Mesenchymal stem cell (in vitro differentiated cells and primary cell): ENCODE measurements around the gene CYRIA.

Experiments used
- DNase-seq: peaks from one replicate; pipeline ENCODE4 v3.0.0-alpha.2; 2013
- H2AFZ ChIP-seq: one replicate; pipeline ENCODE4 v1.6.1; 2013; ENCODE audit warnings: low read depth, mild to moderate bottlenecking, control low read depth, inconsistent platforms, low read length, moderate library complexity
- H2AK5ac ChIP-seq: 2 replicates; pipeline ENCODE4 v1.6.1; 2013; ENCODE audit warnings: low read length, moderate library complexity, mild to moderate bottlenecking, inconsistent platforms; ENCODE audit not compliant: severe bottlenecking
- H2BK120ac ChIP-seq: one replicate; pipeline ENCODE4 v1.6.1; 2013; ENCODE audit warnings: low read depth, mild to moderate bottlenecking, inconsistent platforms, low read length, moderate library complexity
- H2BK12ac ChIP-seq, 2 experiments: one replicate each; pipeline ENCODE4 v1.6.1; 2013; ENCODE audit warnings: inconsistent platforms in 2 of 2, low read length in 2 of 2, mild to moderate bottlenecking in 2 of 2, moderate library complexity in 2 of 2, control low read depth in 1 of 2
- H2BK15ac ChIP-seq: one replicate; pipeline ENCODE4 v1.6.1; 2013; ENCODE audit warnings: mild to moderate bottlenecking, low read depth, inconsistent platforms; ENCODE audit not compliant: poor library complexity, severe bottlenecking
- H2BK5ac ChIP-seq: 2 replicates; pipeline ENCODE4 v1.6.1; 2013; ENCODE audit warnings: low read depth, mild to moderate bottlenecking, low read length, control low read depth, inconsistent platforms; ENCODE audit not compliant: poor library complexity, severe bottlenecking
- H3K14ac ChIP-seq, 2 experiments: one replicate each; pipeline ENCODE4 v1.6.1; 2013; ENCODE audit warnings: inconsistent platforms in 2 of 2, low read length in 2 of 2, control low read depth in 1 of 2, mild to moderate bottlenecking in 1 of 2, moderate library complexity in 1 of 2
- H3K18ac ChIP-seq, 2 experiments: one replicate each; pipeline ENCODE4 v1.6.1; 2013; ENCODE audit warnings: inconsistent platforms in 2 of 2, low read length in 2 of 2, control low read depth in 1 of 2, low read depth in 1 of 2, mild to moderate bottlenecking in 1 of 2
- H3K23ac ChIP-seq, 2 experiments: one replicate each; pipeline ENCODE4 v1.6.1; 2013; ENCODE audit warnings: inconsistent platforms in 2 of 2, low read length in 2 of 2, mild to moderate bottlenecking in 2 of 2, moderate library complexity in 2 of 2, control low read depth in 1 of 2
- H3K27ac ChIP-seq: 2 replicates; pipeline ENCODE4 v1.5.1; 2013; ENCODE audit warnings: mild to moderate bottlenecking, moderate library complexity, low read length, control low read depth, inconsistent platforms; ENCODE audit not compliant: poor library complexity, severe bottlenecking
- H3K27me3 ChIP-seq, 2 experiments: 2 replicates each; pipeline versions ENCODE4 v1.6.1 to v1.7.0; 2013; ENCODE audit warnings: low read length in 2 of 2, mild to moderate bottlenecking in 2 of 2, moderate library complexity in 2 of 2, control low read depth in 1 of 2, inconsistent platforms in 1 of 2; ENCODE audit not compliant: control insufficient read depth in 1 of 2, insufficient read depth in 1 of 2
- H3K36me3 ChIP-seq, 2 experiments: 2 replicates each; pipeline versions ENCODE4 v1.6.1 to v1.7.0; 2013; ENCODE audit warnings: low read length in 2 of 2, control low read depth in 1 of 2, inconsistent platforms in 1 of 2, low read depth in 1 of 2, mild to moderate bottlenecking in 1 of 2; ENCODE audit not compliant: insufficient read depth in 2 of 2, control insufficient read depth in 1 of 2
- H3K4ac ChIP-seq, 2 experiments: one replicate each; pipeline ENCODE4 v1.6.1; 2013; ENCODE audit warnings: inconsistent platforms in 2 of 2, low read length in 2 of 2, mild to moderate bottlenecking in 2 of 2, moderate library complexity in 2 of 2, control low read depth in 1 of 2, low read depth in 1 of 2
- H3K4me1 ChIP-seq: 2 replicates; pipeline ENCODE4 v1.6.1; 2013; ENCODE audit warnings: low read depth, low read length, control low read depth; ENCODE audit not compliant: control insufficient read depth, insufficient read depth
- H3K4me2 ChIP-seq: 2 replicates; pipeline ENCODE4 v1.6.1; 2013; ENCODE audit warnings: low read length, mild to moderate bottlenecking, inconsistent platforms; ENCODE audit not compliant: poor library complexity, severe bottlenecking
- H3K4me3 ChIP-seq, 2 experiments: 2 replicates each; pipeline versions ENCODE4 v1.5.1 to v1.7.0; 2013; ENCODE audit warnings: low read length in 2 of 2, mild to moderate bottlenecking in 2 of 2, control low read depth in 1 of 2, low read depth in 1 of 2; ENCODE audit not compliant: insufficient read depth in 1 of 2
- H3K79me1 ChIP-seq: replicated peaks from 2 replicates; pipeline ENCODE4 v1.6.1; 2013; ENCODE audit warnings: mild to moderate bottlenecking, control low read depth, low read length, inconsistent platforms; ENCODE audit not compliant: poor library complexity, severe bottlenecking
- H3K9ac ChIP-seq: 2 replicates; pipeline ENCODE4 v1.7.0; 2013; ENCODE audit warnings: mild to moderate bottlenecking, low read length, moderate library complexity
- H3K9me3 ChIP-seq: 2 replicates; pipeline ENCODE4 v1.7.0; 2013; ENCODE audit warnings: mild to moderate bottlenecking, low read length; ENCODE audit not compliant: control insufficient read depth
- H4K8ac ChIP-seq: one replicate; pipeline ENCODE4 v1.6.1; 2013; ENCODE audit warnings: inconsistent platforms, mild to moderate bottlenecking, low read length, moderate library complexity
- H4K91ac ChIP-seq: one replicate; pipeline ENCODE4 v1.6.1; 2013; ENCODE audit warnings: mild to moderate bottlenecking, low read length, inconsistent platforms
- WGBS: methylation state at CpG from one replicate; pipeline ENCODE4 v1.1.7; 2013; ENCODE audit warnings: mixed read lengths; 5-methylcytosine and 5-hydroxymethylcytosine counted together

Gene CYRIA

DNA sequence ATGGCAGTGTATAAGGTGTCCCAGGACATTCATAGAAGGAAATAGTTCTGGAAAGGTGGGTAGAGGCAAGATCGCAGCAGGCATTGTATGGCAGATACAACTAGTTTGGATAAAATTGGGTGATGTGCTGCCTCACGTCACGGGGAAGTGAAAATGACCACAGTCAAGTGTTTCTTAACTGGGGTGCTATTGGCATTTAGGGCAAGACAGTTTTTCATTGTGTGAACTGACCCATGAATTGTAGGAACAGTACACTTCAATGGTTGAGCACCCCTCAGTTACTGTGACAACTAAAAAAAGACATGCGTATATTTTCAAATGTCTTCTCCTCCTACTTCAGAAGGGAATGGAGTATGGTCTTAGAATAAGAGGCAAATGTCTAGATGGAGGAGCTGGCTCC is 22.3 kb upstream of the CYRIA start:
- Histone ChIP-seq H4K91ac (no peak overlapping the region), H2BK120ac (no peak overlapping the region), H2BK15ac (no peak overlapping the region), H3K23ac (no peak overlapping the region), H3K36me3 (no peaks in the 10 kb centered on the region), H2BK5ac (no peak overlapping the region), H2AFZ (no peak overlapping the region), H3K4me2 (no peak overlapping the region), H3K9me3 (no peaks in the 10 kb centered on the region), H3K18ac (no peak overlapping the region), H3K79me1 (no peaks in the 10 kb centered on the region), H2BK12ac (no peak overlapping the region), H2AK5ac (no peak overlapping the region), H3K27ac (no peak overlapping the region), H4K8ac (no peak overlapping the region), H3K4ac (no peak overlapping the region), H3K4me3 (no peak overlapping the region), H3K27me3 (no peaks in the 10 kb centered on the region), H3K4me1 (no peaks in the 10 kb centered on the region), H3K14ac (no peak overlapping the region), H3K9ac (no peak overlapping the region)
- DNase-seq: no peak
- WGBS: 94% methylated on average over 3 of the region's 4 CpGs

DNA sequence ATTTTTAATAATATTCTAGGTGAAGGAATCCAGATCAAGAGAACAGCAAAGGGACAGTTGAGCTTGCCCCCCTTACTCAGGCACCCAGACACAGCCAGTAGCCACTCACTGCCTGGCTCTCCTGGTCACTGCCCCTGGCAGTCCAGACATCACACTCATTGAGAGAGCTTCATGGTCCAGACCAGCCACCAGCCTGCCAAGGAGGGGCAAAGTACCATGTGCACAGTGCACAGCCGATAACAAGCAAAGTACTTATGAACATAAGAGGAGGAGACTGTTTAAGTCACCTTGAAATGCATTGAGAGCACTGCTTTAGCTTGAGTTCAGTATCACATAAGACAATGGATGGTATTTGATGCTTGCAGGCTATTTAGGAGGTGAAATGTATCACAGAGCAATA is 21.6 kb upstream of the CYRIA start:
- 95% methylated on average over 1 of the region's 1 CpG for WGBS
- H3K27me3 ChIP-seq: no peaks in the 10 kb centered on the region
- no peak overlapping the region for H2AFZ ChIP-seq
- H3K23ac ChIP-seq: no peak overlapping the region
- no peak overlapping the region for H3K27ac ChIP-seq
- H2BK15ac ChIP-seq: no peak overlapping the region
- H3K14ac ChIP-seq: no peak overlapping the region
- no peak overlapping the region for H4K91ac ChIP-seq
- H3K4me2 ChIP-seq: no peak overlapping the region
- H3K18ac ChIP-seq: no peak overlapping the region
- no peak overlapping the region for H2AK5ac ChIP-seq
- H3K9me3 ChIP-seq: no peaks in the 10 kb centered on the region
- H3K9ac ChIP-seq: no peak overlapping the region
- no peaks in the 10 kb centered on the region for H3K36me3 ChIP-seq
- H3K4me1 ChIP-seq: no peaks in the 10 kb centered on the region
- H2BK12ac ChIP-seq: no peak overlapping the region
- H3K79me1 ChIP-seq: no peaks in the 10 kb centered on the region
- H2BK120ac ChIP-seq: no peak overlapping the region
- no peak overlapping the region for H3K4me3 ChIP-seq
- no peak overlapping the region for H2BK5ac ChIP-seq
- DNase-seq: no peak
- H3K4ac ChIP-seq: no peak overlapping the region
- no peak overlapping the region for H4K8ac ChIP-seq

- no peak overlapping the region for H3K4me2 ChIP-seq
- H3K14ac ChIP-seq: no peak overlapping the region
- no peak overlapping the region for H2BK5ac ChIP-seq
- no peaks in the 10 kb centered on the region for H3K27me3 ChIP-seq
- no peak overlapping the region for H3K4ac ChIP-seq
- H3K27ac ChIP-seq: no peak overlapping the region
- no peak overlapping the region for H4K91ac ChIP-seq
- no peak for DNase-seq
- no peak overlapping the region for H2AFZ ChIP-seq
- no peak overlapping the region for H3K23ac ChIP-seq
- H3K4me1 ChIP-seq: no peaks in the 10 kb centered on the region
- no peak overlapping the region for H2AK5ac ChIP-seq
- WGBS: 68% methylated on average over 1 of the region's 2 CpGs
- H2BK15ac ChIP-seq: no peak overlapping the region
- no peak overlapping the region for H2BK12ac ChIP-seq
- H3K9me3 ChIP-seq: no peaks in the 10 kb centered on the region
- H3K9ac ChIP-seq: peak overlapping the region; percentile 13
- H2BK120ac ChIP-seq: no peak overlapping the region
- no peaks in the 10 kb centered on the region for H3K79me1 ChIP-seq
- no peak overlapping the region for H3K18ac ChIP-seq
- H3K36me3 ChIP-seq: no peaks in the 10 kb centered on the region
- H3K4me3 ChIP-seq: no peak overlapping the region
- no peak overlapping the region for H4K8ac ChIP-seq
Observed at GRCh38 chr2:16686641-16687040, 21.0 kb upstream of the CYRIA start.

- DNase-seq: no peak
- Histone ChIP-seq H2BK120ac (no peak overlapping the region), H2BK15ac (no peak overlapping the region), H2BK5ac (no peak overlapping the region), H2AK5ac (no peak overlapping the region), H3K14ac (no peak overlapping the region), H3K4me2 (no peak overlapping the region), H2BK12ac (no peak overlapping the region), H3K4me3 (no peak overlapping the region), H2AFZ (no peak overlapping the region), H3K23ac (no peak overlapping the region), H3K9ac (no peak overlapping the region), H4K8ac (no peak overlapping the region), H3K36me3 (no peaks in the 10 kb centered on the region), H3K4ac (no peak overlapping the region), H3K4me1 (no peaks in the 10 kb centered on the region), H3K27ac (no peak overlapping the region), H3K27me3 (no peaks in the 10 kb centered on the region), H4K91ac (no peak overlapping the region), H3K79me1 (no peaks in the 10 kb centered on the region), H3K18ac (no peak overlapping the region), H3K9me3 (no peaks in the 10 kb centered on the region)
Observed at GRCh38 chr2:16685340-16685715, 19.7 kb upstream of the CYRIA start.
